Suppressor macrophage (primary cell): Measurements from ENCODE around the gene TEDC1.
A peak's percentile ranks its signal among the peaks of the same experiment; 100 is the strongest.

Experiments
- DNase-seq, 4 experiments: peaks; one replicate each; pipeline ENCODE4 v3.0.0-alpha.2; 2020 to 2022

The TEDC1 gene

GRCh38 chr14:105527381-105527825 lies 36.4 kb downstream of the TEDC1 start:
- DNase-seq, result no peak

- peak; percentile 76 to 92 (median 86) for DNase-seq
These were observed 37.0 kb downstream of the TEDC1 start for GRCh38 chr14:105527826-105528585.

DNA sequence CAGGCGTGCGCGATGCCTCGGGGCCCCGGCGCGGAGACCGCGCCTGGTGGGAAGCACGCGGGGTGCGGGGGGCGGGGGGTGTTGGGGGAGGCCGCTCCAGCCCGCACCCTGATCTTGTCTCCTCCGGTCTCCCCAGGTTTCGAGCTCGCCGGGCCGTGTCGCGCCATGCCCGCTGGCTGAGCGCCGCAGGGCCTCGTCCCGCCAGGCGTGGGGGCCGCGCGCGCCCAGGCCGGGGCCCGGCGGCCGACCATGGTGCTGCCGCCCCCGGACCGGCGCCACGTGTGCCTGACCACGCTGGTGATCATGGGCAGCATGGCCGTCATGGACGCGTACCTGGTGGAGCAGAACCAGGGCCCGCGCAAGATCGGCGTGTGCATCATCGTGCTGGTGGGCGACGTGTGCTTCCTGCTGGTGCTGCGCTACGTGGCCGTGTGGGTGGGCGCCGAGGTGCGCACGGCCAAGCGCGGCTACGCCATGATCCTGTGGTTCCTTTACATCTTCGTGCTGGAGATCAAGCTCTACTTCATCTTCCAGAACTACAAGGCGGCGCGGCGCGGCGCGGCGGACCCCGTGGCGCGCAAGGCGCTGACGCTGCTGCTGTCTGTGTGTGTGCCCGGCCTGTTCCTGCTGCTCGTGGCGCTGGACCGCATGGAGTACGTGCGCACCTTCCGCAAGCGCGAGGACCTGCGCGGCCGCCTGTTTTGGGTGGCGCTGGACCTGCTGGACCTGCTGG lies 37.7 kb downstream of the TEDC1 start:
- peak in 2 of 4 experiments; percentile 8 to 18 for DNase-seq

DNA sequence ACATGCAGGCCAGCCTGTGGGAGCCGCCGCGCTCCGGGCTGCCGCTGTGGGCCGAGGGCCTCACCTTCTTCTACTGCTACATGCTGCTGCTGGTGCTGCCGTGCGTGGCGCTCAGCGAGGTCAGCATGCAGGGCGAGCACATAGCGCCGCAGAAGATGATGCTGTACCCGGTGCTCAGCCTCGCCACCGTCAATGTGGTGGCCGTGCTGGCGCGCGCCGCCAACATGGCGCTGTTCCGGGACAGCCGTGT lies 38.2 kb downstream of the TEDC1 start:
- peak in 1 of 4 experiments; percentile 6 for DNase-seq

GRCh38 chr14:105529569-105530284 lies 38.7 kb downstream of the TEDC1 start:
- DNase-seq, result no peak

GRCh38 chr14:105530285-105531087 lies 39.4 kb downstream of the TEDC1 start:
- DNase-seq, result no peak

GRCh38 chr14:105531088-105531893 lies 40.2 kb downstream of the TEDC1 start:
- no peak for DNase-seq

- DNase-seq, result no peak
These were observed 41.0 kb downstream of the TEDC1 start for GRCh38 chr14:105531894-105532623.

GRCh38 chr14:105532735-105533141 lies 41.7 kb downstream of the TEDC1 start:
- DNase-seq, result peak in 1 of 4 experiments; percentile 12

- DNase-seq, result no peak
These were observed 42.3 kb downstream of the TEDC1 start for GRCh38 chr14:105533391-105533790.

DNA sequence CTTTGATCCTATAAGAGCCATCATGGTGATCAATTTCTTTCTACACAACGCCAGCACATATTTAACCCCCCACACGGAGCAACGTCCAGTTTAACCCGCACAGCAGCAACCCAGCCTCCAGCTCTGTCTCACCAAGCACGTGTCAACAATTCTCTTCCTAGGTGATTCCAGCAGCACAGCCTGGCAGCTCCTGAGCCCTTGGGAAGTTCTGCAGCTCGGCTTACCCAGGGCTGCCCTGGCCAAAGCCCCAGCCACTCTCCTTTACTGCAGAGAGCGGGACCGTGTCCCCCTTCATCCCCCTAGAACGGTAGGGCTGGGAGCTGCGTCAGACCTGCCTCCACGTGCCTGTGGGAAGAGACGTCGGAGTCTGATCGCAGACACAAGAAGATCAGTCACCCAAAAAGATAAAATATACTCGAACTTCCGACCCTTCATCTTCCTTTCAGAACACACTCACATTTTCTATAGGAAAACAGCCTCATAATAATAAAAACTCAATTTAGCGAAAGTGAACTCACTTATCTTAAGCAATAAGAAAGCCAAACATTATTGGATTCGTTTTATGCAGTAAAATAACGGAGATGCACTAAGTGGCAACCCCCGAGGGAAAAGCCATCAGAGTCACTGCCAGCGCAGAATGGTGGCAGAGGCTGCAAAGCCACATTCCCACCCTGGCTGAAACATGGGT lies 42.9 kb downstream of the TEDC1 start:
- no peak for DNase-seq

DNA sequence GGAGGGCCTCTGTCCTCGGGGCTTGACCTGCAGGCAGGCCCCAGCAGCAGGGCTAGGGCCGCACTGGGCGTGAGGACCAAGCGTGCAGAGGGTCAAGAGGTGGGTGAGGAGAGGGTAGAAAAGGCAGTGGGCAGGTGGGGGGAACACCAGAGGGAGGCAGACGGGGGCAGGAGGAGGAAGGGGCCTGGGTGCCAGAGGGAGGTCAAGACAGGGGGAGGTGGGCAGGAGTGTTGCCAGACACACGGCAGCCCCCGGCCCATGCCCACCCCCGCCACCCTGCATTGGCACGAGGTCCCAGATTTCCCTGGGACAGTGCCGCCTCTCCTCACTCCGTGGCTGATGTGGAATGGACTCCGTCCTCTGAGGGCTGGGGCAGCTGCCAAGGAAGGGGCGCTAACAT lies 43.5 kb downstream of the TEDC1 start:
- DNase-seq, result no peak

DNA sequence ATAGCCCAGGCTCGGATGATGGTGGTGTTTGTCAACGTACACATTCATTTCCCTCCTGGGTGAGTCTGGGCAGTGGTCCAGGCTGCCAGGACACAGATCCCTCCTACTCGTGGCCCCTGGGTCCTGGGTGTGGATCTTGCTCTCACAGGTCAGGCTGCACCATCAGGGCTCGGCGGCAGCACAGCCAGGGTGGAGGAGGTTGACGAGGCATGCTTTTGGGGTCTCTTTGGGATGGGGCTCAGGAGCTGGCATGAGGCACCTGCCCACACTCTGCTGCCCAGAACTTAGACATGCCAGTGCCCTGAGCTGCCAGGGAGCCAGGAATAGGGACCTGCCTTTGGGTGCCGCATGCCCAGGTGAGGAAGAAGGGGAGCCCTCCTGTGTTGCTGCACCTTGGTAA lies 45.0 kb downstream of the TEDC1 start:
- no peak for DNase-seq

DNA sequence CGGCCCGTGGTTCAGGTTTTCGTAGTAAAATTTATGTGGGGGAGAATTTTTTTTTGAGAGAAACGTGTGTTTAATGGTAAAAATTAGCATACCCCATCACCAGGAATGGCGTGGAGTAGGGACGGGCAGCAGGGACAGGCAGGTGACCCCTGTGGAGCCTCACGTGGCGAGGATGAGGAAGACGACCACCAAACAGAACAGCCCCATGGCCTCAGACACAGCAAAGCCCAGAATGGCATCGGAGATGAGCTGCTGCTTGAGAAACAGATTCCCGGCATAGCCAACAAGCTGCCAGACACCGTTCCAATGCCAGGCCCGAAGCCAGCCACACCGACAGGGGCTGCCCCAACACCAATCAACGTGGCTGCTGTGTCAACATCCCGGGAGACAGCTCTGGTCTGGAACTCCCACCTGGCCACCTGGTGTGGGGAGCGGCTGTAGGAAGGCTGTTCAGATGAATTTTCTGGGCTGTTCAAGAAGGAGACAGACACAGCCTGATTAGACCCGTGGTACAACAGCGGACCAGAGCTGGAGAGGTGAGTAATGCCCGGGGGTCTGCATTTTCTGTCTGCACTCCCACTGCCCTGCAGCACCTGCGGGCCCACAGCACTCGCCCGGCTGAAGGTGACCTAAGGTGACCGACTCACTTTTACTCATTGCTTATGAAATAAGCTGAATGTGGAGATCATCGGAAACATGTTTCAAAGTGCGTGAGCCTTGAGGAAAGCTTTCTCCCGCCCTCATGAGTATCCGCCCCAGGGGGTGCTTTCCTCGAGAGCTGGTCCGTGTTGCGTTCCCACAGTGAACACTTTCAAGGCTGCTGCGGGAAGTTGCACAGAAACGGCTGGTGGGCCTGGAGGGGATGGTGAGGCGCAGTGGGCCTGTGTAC lies 45.9 kb downstream of the TEDC1 start:
- DNase-seq, result no peak

DNA sequence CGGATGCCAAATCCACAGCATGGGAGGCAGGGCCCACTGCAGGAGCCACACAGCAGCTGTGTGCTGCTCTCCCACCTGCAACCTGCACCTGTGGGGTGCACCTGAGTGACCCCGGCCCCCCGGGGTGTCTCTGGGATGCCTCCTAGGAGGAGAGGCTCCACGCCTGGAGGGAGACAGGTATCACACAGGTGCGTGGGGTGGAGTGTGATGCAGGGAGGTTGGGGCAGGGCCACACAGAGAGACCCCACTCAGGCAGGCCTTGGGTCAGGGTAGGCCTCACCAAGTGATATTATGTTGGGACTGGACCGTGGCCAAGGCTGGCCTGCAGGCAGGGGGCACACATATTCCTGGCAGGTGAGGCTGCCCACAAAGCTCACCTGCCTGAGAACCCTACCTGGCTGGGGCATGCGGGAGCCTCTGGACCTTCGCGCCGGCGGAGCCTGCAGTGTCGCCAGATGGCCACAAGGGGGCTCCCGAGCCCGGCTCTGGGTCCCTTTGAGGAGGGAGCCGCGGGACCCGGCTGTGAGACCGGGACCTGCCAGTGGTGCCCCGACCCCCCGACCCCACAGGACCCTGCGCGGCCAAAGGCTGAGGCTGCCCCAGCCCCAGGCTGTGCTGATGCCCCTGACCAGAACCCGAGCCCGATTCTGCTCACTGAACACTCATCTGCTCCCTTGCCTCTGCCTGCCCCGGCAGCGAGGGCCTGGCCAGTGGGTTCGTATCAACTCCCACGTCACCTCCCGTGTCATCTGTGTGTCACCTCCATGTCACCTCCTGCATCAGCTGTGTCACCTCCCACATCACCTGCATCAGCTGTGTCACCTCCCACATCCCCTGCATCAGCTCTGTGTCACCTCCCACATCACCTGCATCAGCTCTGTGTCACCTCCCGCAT lies 46.8 kb downstream of the TEDC1 start:
- DNase-seq, result peak; percentile 46 to 75 (median 62)

DNA sequence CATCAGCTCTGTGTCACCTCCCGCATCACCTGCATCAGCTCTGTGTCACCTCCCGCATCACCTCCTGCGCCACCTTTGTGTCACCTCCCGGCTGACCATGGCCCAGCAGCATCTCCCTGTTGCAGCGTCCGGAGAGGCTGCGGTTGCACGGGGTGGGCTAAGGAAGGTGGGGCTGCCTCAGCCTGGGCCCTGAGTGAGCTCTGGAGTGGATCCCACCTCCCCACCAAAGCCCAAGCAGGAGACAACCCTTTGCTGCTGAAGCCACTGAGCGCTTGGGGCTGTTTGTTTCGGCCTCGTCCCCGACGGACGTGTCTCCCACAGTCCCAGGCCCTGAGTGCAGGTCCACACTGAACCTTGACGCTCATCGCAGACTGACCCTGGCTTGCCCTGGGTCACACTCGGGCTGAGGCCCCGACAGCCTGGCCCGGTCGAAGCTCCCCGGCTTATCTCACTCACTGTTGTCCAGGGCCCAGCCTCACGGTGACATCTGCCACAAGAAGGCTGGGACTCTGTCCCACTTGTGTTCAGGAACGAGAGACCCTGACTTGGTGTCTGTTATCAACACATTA lies 47.5 kb downstream of the TEDC1 start:
- no peak for DNase-seq

DNA sequence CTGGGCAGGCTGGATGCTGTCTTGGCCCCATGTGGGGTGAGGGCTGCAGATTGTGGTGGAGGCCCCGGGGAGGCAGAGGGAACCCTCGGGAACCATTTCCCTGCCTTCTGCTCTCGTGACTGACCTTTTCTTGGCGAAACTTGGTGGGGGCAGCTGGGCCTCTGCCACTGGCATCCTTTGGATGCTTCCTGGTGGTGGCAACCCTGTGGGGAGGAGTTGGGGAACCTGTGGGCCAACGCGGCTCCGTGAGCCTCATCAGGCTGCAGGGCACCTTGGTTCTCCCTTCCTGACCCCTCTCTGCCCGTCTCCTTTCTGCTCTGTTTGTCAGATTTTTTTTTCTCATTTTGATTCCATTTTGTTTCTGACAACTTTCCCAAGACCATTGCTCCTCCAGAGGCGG lies 49.8 kb downstream of the TEDC1 start:
- no peak for DNase-seq
